ENCODE data around the gene MMP28.

Gene MMP28

DNA sequence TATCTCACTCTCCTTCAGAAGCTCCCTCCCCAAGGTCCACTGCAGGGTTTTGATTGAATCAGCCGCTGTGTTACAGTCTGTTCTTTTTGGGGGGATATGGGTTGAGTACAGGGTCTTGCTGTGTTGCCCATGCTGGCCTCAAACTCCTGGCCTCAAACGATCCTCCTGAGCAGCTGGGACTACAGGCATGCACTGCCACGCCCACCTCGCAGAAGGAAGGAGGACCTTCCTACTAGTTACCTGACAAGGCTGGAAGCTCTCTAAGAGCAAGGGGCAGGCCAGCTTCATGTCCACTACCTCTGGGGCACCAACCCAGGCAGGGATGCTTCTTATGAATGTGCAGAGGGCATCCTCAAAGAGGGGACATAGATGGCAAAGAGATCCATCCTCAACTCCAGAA, 1.9 kb upstream of the MMP28 start:
- DNase-seq, result no peak

DNA sequence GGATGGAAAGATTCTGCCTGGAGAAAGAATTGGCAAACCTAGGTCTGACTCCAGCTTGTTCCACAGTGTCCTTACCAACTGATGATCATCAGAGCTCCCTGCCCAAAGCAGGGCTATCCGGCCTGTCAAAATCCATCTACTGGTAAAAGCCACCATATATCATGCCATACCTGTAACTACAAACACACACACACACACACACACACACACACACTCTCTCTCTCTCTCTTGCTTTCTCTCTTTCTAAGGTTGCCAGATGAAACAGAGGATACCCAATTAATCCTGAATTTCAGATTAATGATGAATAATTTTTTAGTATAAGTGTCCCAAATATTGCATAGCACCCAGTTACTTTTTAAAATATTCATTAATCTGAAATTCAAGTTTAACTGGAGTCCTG, 1.5 kb upstream of the MMP28 start:
- DNase-seq, result no peak

DNA sequence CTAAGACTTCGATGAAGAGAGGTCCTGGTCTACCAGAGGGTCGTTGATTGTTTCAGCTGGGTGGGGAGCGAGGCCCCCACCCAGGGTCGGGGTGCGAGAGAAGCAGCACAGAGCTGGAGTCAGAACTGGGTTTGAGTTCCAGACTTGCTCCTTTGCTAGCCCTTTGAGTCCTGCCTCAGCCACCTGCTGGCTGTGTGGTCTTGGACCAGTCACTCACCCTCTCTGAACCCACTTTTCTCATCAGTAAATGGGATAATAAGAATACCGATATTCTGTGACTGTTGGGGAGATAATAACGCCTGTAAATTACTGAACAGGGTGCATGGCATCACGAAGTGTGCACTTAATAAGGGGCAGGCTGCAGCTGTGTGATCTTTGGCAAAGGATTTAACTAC, 427 bp upstream of the MMP28 start:
- DNase-seq, result no peak

DNA sequence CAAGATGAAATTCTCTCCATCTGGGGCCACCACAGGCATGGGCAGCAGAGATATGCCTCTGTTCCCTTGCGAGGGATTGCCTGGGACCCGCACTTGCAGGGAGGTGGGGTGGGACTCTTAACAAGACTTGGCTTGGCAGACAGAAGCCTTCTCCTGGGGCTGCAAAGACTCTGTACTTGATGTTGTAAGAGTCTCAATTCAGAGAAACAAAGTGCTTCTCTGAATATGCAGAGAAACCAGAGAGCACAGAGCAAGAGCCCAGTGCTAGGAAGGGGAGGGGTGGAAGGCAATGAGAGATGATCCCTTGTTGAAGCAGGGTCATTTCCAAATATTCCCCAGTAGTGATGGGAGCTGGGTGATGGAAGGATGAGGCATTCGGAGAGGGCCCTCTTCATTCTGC, 2.2 kb downstream of the MMP28 start:
- DNase-seq, result no peak

DNA sequence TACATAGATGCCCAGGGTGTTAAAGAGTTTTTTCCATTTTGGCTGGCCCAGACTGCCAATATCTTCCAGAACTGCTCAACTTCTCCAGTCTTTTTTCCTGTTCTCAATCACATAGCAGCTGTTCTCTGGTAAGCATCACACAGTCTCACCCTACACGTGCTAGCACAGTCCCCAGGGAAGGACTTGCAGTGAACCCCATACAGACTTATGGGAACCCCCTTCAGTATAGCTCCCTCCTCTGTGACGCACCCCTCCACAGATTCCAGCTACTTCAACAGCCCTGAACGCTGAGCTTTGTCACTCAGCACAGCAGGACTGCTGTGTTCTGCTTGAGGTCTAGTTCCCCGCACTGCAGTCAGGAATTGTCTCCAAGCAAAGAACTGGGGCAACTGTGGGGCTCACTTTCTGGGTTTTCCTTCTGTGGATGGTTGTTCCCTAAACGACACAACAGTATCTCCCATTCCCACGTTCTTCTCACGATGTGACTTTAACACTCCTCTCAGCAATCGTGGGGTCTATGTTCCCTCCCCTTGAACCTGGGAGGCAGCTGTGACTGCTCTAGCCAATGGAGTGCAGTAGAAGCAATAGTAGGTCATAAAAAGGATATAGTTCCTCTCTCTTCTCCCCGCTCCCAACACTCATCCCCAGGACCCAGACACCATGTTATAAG, 3.6 kb downstream of the MMP28 start:
- no peak for DNase-seq

DNA sequence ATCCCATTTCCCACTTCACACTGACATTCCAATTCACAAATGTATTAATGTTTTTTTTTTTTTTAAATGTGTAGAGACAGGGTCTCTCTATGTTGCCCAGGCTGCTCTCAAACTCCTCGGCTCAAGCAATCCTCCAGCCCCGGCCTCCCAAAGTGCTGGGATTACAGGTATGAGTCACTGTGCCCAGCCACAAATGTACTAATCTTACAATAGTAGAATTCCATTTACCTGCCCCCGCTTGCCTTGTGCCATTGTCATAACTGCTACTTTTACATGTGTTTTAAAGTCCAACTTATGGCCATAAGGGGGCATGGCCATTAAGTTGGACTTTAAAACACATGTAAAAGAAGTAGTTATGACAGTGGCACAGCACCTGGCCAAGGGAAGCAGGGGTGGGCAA, 4.6 kb downstream of the MMP28 start:
- no peak for DNase-seq

DNA sequence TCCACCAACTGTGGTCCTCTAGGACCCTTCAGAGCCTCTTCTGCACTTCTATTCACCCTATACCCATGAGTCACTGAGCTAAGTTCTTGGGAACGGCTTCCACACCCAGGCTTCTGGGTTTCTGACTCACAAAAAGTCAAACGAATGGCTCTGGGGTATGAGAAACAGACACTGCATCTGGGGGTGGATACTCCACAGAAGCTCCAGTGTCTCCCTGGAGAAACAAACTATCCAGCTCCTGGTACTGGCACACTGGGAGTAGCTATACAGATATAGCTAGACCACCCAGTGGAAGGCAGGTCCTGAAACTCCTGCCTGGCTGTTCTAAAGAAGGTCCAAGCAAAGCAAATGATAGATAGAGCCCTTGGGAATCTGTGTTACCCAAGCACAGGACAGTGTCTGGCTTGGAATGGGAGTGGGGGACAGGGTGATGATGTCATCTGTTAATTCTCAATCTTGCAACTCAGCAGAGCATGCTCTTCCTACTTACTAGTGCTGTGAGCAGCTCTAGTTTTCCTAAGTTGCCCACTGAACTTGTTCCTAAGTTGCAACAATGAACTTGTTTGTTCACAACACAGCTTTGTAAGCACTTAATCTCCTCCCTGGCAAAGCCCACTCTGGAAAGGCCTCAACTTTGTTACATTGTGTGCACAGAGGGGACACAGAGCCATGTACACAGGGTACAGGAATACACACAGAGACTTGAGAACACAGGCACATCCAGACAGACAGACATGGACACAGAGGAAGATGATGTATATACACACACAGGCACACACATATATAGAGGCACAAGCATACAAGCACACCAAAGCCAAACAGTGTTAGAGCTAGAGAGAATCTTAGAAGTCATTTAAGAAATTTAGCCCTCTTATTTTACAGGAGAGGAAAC, 6.7 kb downstream of the MMP28 start:
- no peak for DNase-seq

DNA sequence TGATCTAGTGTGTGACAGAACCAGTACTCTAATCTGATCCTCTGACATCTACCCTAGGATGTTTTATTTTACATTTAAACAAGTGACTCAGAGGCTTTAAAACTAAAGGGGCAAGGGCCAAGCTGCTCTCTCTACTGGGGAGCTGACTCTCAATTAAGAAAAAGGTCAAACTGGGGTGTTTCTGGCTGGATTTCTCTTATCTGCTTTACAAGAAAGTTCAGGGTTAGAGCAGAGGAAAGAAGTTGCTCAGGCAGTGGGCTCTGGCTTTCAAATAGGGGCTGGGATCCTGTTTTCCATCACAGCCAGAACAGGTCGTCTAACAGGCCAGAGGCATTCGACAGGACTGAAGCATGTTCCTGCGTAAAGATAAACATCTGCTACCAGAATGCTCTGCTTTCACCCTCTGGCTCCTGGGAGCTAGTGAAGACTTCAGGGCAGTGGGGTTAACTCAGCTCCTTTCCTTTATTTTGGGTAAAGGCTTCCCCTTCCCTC, 8.5 kb downstream of the MMP28 start:
- no peak for DNase-seq

DNA sequence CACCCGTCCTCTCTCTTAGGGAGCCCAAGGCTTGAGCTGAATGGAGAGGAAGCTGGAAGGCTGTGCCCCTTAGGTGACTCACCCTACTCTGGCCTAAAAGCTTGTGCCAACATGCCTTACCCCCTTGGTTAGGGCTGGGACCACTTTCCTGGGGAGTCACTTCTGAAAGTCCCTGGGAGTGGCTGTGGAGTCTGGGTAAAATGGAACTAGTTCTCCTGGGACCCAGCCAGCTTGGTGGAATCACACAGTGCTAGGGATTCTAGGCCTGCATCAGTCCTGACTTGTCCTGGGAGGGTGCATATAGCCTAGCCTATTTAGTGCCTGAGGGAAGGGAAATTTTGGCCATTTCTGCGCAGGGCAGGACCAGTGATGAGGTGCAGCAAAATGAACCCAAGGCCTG, 10.5 kb downstream of the MMP28 start:
- DNase-seq, result no peak

DNA sequence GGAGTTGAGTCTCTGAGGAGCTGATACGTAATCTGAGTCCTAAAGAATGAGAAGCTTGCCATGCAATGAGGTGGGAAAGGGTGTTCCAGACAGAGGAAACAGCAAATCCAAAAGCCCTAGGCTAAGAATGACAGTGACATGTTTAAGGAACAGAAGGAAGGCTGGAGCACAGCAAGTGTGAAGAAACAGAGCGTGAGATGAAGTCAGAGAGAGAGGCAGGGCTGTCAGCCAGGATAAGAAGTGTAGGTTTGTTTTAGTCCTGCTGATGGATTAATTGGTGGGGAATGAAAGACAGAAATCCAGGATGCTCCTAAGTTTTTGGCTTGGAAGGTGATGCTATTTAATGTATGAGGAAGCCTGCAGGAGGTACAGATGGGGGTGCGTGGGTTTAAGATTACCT, 14.5 kb downstream of the MMP28 start:
- DNase-seq, result no peak

DNA sequence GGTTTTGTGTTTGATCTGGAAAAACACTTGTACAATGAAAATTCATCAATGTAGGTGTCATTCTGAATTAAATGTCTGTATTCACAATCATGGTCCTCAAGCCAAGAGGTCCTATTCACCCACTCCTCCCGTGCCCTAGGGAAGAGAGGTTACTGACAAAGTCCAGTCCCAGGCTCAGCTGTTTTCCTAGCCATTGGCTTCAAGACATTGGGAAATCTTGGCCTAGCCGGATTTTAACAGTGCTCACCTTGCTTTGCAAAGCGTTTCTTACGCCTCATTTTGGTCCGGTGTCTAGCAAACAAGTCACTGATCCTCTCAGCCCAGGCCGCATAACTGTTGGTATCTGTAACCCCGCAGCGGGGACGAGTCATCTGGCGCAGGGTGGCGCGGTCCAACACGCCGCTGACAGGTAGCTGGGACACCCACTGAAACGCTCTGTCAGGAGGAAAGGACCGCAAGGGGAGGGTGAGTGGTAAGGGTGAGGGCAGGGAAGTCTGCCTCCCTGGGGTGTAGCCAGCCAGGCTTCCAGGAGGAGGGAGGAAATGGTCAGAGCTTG, 16.7 kb downstream of the MMP28 start:
- no peak for DNase-seq

DNA sequence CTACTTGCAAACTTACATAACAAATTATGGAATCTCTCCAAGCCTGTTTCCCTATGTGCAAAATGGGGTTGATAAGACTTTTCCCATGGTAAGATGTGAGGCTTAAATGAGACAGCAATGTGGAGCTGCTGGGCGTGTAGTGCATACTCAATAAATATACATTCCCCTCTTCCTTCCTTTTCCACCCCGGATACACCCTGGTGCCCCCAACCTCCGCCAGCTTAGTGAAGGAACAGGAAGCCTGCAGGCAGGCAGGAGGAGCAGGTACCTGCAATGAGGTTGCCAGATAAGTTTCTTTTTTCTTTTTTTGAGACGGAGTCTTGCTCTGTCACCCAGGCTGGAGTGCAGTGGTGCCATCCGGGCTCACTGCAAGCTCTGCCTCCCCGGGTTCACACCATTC, 19.9 kb downstream of the MMP28 start:
- DNase-seq, result peak; percentile 61 to 67

DNA sequence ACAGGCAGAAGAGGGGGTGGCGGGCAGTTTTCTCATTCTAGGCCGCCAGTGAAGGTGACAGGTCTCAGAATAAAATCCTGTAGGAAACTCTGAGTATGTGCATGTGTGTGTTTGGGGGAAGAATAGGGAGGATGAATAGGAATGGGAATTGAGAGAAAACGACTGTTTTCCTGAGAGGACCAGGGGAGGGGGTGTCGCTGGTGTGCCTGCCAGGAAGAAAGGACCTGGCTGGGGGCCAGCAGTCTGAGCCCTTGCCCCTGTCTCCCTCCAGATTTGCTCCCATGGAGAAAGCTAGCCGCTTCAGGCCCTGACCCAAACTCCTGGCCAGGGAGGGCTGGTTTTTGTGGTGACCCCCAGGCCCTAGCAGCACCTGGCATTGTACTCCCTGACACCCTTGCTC, 20.4 kb downstream of the MMP28 start:
- DNase-seq, result no peak

DNA sequence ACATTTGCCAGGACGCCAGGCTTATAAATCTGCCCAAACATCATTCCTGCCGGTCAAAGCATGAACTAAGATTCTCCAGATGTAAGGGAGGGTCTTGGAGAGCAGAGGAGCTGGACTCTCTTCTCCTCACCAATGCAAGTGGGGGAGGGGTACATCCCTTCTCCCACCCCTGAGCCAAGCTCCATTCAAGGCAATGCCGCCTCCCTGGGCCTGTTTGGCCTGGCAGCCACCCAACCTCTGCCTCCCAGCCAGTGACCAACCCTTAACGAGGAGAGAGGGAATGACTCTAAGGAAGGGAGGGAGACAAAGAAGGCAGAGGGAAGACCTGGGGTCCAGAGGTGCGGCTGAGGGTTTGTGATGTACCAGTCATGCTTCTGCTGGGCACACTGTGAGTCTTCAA, 20.9 kb downstream of the MMP28 start:
- DNase-seq, result no peak

DNA sequence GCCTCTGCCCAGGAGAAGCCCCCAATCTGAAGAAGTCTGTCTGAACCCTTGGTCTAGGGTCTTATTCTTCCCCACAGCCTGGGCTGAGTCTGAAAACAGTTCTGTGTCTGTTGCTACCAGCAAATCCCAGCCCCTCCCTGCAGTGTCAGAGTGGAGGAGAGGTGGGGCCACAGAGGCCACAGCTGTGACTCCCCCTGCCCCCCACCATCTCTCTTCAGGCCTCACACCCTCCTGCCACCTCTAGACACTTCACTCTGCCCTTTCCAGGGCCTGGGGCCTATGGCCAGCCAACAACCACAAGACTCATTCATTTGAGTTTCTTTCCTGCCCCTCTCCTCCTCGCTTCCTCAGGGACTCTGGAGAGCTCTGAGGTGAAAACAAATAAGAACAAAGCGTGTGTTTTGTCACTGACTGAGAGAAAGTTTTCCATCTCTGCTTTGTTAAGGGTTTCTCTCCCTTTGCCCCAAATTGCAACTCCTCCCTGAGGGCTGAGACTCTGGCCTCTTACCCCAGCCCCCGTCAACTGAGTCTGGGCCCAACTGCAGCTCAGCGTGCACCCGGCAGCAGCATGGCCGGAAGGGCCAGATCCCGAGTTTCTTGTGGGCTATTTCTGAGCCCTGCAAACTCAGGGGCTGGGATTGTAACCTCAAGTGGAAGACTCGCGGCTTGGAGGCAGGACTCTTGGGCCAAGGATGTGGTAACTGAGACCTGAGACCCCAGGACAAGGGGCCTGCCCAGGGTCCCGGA, 21.6 kb downstream of the MMP28 start:
- peak; percentile 40 to 53 for DNase-seq

DNA sequence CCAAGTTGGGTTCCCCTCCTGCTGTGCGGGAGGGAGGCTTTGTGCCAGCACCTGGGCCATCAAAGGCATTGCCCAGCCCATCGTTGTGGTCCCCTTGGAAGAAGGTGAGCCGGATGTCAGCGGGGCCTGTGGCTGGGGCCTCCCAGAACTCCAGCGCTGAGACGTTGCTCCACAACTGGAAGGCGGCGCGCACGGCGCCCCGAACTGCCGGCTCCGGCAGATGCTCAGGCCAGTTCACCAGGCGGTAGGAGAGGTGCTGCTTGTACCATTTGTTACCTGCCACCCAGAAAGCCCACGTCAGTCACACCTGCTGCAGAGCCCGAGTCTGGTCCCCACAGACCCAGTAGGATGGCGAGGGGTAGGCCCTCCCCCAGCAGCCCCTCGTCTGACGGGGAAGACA, 22.3 kb downstream of the MMP28 start:
- no peak for DNase-seq

DNA sequence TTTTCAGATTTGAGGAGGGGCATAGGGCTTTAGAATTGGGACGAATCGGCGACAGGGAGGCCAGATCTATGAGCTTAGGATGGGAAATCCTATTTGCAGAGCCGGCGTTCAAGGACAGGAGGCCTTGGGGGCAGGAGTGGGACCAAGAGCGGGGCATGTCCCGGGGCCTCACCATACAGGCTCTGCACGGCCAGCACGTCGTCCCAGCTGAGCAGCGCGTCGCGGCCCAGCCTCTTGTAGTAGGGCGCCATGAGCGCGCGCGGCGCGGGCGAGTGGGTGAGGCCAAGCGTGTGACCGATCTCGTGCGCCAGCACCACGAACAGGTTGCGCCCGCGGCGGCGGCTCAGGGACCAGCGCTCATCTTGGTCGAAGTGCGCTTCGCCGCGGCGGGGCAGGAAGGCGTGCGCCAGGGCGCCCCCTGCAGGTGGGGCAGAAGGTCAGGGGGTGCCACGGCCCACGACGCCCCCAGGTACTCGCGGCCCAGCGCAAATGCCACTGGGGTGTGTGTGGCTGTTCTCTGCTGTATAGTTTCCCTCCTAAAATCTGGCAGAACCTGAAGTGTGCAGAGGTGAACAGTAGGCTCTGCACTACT, 25.4 kb downstream of the MMP28 start:
- no peak for DNase-seq

DNA sequence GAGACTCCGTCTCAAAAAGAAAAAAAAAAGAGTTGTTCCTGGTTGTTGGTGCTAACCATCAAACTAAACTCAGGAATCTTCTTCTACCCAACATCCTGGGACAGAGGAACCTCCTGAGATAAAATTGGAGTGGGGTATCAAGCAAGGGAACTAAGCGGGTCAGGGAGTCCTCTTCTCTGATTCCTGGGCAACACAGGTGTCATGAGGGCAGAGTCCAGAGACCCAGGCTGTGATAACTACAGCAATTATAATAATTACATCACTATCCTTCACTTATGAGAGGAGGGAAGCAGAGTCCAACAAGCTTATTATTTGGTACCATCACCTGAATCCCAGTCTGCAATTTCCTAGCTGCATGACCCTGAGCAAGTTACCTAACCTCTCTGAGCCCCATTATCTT, 26.6 kb downstream of the MMP28 start:
- DNase-seq, result no peak

DNA sequence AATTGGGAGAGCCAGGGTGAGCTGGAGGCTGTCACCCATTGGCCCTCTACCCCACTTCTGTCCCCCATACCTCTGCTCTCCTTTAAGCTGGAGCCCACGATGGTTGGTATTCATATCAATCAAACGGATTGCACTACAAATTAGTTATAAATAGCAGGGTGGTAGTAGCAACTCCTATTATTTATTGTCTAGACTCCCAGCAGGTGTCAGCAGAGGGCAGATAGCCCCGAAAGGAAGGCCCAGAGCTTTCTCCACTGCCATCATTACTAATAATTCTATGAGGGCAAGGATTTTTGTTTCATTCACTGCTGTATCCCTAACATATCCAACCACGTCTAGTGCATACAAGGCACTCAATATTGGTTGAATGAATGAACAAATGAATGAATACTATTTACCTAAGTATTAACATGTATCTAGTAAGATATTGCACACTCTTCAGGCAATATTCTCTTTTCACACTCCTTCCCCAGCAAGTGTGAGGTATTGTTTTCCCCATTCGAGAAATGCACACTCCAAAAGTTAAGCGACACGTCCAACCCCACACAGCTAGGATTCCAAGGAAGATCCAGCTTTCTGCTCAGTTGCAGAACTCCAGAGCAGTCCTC, 28.4 kb downstream of the MMP28 start:
- peak; percentile 71 to 82 for DNase-seq

DNA sequence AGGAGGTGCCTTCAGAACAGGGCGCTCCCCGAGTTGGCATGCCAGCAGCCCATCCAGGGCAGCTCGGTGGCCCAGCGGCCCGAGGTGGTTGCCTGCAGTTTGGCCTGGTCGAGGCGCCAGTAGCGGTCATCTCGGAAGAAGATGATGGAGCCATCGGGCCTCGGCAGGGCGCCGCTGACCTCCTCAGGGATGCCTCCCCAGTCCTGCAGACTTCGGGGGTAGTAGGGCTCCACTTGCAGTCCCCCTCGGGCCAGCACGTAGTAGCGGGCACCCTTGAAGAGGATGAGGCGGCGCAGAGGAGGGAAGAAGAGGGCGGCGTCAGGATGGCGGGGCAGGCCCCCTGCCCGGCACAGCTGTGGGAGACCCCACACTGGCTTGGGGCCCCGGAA, 29.0 kb downstream of the MMP28 start:
- DNase-seq, result no peak

DNA sequence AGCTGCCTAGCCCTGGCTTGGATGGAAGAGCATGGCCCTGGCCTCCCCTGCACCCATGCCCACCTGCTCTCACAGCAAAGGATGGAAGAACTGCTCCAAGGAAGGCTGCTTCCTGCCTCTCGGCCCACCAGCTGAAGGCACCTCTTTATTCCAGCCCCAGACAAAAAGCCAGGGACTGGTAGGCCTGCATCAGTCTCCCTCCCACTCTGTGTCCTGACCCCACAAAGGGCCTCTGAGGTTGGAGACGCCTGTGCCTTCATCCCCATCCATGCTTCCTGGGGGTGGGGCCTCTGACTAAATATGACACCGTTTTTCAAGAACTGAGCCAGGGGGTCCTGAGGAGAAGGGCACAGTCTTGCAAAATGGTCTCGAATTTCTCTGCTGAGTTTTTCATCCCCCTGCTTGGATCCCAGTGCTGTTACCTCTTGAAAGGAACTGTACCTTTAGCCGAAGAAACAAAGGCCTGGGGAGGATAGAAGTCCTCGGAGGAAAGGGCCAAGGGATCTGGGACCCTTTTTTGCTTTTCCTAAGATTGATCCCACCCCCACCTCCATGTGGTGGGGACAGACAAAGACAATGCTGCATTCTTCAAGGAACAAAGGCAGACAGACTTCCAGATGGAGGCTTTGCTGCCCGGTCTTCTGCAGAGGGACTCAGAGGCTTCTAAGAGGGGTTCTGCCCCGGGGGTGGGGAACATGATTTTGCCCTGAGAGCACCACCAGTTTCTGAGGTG, 29.5 kb downstream of the MMP28 start:
- DNase-seq, result no peak
